SIG-M5 treated with dmso at 0.1 percent for 504 hours (cell line): ENCODE measurements around the gene KLHDC4.
A peak's percentile ranks its signal among the peaks of the same experiment; 100 is the strongest.
"Not testable (repeated sequence)": the region's sequence is repeated elsewhere in the genome, so short reads cannot be mapped to it uniquely, and the experiment has no call there.

ENCODE experiments used
- DNase-seq: peaks from one replicate; lab custom pipeline; 2025; ENCODE audit not compliant: unreplicated experiment; lab: John Stamatoyannopoulos, UW

The KLHDC4 gene

DNA sequence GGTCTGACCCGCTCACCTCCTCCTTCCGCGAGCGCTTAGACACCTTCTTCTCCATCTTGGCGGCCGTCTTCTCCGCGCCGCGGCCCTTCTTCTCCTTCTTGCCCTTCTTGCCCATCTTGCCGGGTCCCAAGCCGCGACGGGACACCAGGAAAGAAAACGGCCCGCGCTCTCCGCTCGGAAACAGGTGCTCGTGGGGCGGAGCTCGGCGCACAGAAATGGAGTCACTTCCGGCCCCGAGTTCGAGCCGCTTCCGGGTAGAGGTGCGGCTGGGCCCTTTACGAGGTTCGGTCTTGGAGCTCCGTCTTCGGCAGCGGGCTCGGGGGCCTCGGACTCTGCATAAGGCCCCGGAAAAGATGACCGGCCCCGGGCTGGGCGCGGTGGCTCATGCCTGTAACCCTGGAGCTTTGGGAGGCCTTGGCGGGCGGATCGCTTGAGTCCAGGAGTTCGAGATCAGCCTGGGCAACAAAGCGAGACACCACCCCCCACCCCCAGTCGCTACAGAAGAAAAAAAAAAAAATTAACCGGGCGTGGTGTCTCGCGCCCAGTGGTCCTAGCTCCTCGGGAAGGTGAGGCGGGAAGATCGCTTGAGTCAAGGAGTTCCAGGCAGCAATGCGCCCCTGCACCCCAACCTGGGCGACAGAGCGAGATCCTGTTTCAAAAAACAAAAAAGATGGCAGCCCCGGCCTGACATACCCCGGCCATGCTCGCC lies at the start of gene KLHDC4:
Gene KLHDC4 (minus strand): TSS at position 211 of the 709 bp plus-strand sequence. CDS start 96 bp downstream, at position 115.
- DNase-seq, result peak; percentile 82

DNA sequence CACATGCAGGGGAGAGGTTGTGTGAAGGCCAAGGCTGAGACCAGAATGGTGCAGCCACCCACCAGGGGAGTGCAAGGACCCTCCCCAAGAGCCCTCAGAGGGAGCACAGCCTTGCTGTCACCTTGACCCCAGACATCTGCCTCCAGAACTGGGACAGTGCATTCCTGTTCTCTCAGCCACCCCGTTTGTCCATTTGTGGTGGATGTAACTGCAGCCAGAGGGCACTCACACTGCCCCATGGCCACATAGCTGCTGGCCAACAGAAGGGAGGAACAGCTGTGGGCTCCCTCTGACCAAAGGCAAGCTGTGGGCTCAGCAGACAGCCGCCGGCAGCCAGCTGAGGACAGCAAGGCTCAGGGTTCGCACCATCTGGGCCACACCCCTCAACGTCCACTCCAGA lies 49.8 kb upstream of the KLHDC4 start:
- DNase-seq, result no peak

DNA sequence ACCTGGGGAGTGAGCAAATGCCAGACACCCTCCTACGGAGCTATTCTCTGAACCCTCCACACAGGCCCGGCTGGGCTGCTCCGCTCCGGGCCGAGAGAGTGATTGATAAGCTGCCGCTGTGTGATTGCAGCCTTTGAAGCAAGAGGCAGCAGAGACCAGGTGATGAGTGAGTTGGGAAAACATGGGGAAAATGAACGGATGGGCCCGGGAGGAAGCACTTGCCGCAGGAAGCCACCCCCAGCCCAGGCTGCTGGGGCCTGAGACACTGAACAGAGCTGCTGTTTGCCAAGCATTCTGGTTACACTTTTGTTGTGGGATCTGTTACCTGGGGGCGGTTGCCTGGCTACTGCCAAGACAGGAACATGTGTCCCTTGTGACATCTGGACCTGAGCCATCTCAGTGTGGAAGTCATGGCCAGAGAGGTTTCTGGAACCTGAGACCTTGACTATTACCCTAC lies 46.4 kb upstream of the KLHDC4 start:
- DNase-seq, result no peak

DNA sequence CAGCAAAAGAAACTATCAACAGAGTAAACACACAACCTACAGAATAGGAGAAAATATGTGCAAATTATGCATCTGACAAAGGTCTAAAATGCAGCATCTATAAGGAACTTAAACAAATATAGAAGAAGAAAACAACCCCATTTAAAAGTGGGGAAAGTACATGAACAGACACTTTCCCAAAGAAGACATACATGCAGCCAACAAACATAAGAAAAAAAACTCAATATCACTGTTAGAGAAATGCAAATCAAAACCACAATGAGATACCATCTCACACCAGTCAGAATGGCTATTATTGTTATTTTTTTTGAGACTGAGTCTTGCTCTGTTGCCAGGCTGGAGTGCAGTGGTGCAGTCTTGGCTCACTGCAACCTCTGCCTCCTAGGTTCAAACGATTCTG lies 45.7 kb upstream of the KLHDC4 start:
- not testable (repeated sequence) for DNase-seq

DNA sequence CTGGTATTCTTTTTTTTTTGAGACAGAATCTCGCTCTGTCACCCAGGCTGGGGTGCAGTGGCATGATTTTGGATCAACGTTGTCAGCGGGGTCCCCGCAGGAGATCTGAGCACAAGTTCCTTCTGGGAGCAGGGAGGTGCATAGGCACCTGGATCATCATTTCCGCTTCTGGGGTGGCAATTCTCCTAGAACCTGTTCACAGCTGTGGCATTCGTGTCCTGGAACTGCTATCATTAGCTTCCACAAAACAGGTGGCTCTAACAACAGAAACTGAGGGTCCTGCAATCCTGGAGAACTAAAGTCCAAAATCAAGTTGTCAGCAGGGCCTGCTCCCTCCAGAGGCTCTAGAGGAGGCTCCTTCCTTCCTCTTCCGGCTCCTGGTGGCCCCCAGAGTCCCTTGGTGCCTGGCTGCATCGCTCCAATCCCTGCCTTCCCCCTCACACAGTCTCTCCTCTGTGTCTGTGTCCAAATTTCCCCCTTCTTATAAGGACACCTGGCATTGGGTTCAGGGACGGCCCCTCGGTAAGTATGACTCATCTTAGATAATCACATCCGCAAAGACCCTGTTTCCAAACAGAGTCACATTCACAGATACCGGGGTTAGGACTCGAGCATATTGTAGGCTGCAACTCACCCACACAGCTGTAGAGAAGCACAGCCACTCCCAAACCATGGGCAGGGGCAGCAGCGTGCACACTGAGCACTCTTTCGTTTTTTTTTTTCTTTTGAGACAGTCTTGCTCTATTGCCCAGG lies 43.5 kb upstream of the KLHDC4 start:
- DNase-seq, result peak; percentile 52

DNA sequence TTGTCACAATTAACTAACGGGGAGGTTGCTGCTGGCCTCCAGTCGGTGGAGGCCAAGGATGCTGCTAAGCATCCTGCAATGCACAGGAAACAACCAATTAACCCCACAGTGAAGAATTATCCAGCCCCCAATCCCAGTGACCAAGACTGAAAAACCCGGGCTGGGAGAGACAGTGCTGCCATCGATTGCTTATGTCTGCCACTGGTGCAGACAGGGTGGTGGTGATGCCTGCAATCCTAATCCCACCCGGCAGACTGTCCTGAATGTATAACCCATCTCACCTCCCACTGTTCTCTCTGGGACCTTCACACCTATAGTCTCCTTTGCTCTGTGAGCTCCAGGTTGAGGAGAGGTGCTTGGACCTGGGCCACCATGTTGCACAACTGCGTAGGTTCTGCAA lies 42.3 kb upstream of the KLHDC4 start:
- DNase-seq, result no peak

DNA sequence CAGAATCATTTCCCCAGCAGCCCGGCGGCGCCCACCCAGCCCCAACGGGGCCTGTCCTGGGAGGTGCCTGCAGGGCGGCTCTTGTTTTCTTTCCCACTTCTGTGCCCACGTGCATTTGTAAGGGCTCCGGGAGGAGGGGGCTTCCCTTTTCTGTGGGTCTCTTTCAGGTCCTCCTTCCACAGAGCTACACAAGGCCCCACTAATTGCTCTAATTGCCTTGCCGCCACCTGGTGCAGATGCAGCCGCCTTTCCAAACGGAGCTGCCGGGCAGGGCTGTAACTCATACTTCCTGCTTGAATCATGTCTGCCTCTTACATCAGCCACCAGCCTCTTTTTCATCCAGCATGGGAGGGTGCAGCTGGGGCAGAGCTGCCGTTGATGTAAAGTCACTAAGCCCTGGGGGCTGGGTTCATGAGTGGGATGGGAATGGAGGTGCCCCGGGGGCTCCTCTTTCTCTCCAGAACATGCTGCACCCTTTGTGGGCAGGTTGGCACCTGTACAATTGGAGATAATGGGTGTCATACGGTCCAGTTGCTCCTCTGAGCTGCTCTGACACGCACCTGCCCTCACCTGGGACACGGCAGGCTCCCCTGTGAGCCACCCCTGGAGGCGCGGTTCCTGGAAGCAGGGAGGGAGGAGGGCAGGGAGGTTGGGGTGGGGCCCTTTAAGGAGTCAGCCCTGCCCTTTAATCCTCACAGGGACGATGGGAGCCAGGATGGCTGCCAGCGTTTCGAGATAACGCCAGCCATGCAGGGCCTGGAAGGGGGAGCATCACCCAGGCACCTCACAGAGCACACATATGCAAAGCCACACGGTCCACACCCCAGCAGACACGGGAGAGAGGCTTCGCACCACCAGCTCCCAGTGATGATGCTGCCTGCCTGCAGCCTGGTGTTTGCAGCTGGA lies 41.1 kb upstream of the KLHDC4 start:
- DNase-seq, result peak; percentile 79

DNA sequence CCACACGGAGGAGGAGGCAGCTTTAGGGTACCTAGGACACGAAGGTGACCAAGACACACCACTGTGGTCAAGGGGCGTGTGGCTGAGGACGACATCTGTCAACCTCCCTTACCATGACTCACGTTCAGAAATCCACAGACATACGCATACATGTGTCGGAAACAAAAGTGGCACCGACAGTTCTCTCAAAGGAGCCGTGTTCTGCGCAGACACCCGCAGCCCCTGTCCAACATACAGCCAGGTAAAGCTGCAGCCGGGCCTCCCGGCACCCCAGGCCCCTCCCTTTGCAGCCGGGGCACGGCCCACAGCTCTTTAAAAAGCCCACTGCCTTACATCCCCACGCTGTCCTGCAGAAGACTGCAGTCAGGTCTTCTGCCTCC lies 40.5 kb upstream of the KLHDC4 start:
- no peak for DNase-seq

DNA sequence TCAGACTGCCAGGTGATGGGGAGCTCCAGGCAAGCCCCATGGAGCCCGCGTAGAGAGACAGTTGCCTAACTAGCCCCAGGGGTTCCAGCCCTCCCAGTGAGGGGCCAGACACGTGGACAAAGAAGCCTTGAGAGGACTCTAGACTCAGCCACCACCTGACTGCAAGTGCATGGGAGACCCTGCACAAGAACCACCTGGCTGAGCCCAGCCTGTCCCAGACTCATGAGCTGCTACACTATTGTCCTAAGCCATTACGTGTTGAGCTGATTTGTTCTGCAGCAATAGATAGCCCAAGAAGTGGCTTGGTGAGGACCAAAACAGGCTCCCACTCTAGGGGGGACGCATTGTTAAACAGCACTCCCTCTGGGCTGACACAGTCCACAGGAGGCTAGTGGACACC lies 37.6 kb upstream of the KLHDC4 start:
- no peak for DNase-seq

DNA sequence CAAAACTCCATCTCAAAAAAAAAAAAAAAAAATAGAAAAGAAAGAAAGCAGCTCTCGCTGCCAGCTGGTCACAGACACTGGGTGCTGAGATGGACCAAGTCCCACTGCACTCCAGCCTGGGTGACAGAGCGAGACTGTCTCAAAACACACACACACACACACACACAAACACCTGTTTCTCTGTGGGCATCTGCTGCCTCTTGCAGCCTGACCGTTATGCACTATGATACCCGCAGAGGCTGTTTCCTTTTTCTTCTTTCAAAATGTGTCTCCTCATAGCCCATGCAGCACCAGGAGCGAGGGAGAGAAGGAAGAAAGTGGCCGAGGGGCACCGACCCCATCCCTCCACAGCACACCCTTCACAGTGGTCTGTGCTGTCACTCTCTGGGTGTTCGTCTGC lies 36.9 kb upstream of the KLHDC4 start:
- DNase-seq, result no peak

DNA sequence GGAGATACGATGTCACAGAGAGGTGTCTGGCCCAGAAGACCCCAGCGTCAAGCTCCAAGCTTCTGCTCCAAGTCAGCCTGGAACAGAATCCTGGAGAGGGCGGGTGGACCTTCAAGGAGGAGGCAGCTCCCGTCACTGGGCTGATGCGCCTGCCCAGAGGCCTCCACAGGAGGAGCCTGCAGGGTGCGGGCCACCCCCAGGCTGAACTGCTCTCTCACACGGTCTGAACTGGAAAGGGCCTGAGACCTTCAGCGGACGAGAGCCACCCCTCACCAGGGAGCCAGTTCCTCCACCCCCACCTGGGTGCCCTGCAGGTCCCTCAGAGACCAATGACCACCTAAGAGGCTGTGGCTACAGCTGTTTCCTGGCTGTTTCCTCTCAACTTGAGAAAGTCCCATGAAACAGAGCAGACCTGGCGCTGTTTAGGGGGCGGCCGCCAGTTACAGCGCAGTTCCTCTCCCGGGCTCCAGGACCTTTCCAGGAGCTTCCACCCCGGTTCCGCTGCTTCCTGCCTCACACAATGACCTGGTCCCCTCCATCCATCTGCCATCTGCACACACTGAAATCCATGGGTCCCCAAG lies 36.0 kb upstream of the KLHDC4 start:
- no peak for DNase-seq

DNA sequence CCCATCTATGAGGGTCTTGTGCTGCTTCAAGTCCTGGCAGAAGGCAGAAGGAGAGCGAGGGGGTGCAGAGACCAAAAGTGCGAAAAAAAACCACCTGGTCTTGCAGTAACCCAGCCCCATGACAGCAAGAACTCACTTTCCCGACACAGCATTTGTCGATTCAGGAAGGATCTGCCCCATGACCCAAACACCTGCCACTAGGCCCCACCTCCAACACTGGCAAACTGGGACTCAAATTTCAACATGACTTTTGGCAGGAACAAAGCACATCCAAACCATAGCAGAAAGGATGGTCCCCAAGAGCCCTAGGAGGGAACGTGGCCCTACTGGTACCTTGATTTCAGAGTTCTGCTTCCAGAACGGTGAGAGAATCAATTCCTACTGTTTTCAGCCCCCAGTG lies 34.7 kb upstream of the KLHDC4 start:
- no peak for DNase-seq

DNA sequence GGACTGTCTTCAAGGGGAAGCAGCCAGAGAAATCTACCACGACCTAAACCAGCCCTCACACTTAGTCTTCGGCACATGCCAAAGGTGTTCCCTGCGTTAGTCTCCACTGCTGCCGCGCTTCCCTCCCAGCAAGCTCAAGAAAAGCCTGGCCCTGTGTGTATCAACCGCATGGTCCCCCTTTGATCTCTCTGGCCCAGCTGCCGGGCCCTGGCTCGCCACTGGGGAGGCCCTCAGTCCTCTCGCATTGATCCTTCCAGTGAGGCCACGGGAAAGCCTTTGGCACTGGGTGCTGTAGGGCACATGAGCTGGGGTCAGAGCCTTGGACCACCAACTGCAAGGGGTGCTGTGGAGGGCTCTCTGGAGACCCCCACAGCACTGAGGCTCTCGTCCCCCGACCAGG lies 29.6 kb upstream of the KLHDC4 start:
- no peak for DNase-seq

DNA sequence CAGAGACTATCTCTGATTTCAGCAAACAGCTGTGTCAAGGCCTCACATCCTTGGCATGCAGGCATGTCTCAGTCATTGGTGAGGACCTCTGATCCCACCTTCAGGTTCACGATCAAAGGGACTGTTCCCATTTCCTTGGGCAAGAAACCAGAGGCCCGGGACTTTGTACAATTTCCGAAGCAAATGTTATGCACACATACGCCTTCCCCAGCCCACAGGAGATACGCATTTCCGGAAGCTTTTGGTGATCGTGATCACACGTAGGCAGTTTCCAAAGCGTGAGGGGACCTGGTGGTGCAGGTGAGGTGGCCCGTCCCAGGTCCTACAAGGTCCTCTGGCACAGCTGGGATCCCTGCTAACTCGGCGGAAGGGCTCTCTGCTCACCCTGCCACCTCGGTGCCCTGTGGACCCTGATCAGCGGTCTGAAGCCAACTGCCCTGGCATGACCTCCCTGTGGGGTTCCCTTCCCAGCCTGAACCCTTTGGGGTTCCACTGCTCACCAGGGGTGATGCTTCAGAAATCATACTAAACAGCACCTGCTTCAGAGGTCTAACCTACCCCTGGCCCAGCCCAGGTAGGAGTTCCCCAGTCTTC lies 28.8 kb upstream of the KLHDC4 start:
- DNase-seq, result no peak

DNA sequence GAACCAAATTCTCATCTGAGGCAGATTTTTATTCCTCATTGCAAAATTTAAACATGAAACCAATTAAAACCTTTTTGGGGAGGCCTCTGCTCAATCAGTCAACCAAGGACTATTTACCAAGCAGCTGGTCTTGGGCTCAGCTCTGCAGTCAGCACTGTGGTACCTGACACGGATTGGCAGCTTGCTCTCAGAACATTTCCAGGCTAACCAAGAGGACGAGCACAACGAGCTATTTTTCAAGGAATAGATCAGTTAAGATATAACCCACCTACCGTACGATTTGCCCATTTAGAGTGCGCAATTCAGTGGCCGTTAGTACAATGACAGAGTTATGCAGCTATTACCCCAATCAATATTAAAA lies 26.4 kb upstream of the KLHDC4 start:
- DNase-seq, result no peak

DNA sequence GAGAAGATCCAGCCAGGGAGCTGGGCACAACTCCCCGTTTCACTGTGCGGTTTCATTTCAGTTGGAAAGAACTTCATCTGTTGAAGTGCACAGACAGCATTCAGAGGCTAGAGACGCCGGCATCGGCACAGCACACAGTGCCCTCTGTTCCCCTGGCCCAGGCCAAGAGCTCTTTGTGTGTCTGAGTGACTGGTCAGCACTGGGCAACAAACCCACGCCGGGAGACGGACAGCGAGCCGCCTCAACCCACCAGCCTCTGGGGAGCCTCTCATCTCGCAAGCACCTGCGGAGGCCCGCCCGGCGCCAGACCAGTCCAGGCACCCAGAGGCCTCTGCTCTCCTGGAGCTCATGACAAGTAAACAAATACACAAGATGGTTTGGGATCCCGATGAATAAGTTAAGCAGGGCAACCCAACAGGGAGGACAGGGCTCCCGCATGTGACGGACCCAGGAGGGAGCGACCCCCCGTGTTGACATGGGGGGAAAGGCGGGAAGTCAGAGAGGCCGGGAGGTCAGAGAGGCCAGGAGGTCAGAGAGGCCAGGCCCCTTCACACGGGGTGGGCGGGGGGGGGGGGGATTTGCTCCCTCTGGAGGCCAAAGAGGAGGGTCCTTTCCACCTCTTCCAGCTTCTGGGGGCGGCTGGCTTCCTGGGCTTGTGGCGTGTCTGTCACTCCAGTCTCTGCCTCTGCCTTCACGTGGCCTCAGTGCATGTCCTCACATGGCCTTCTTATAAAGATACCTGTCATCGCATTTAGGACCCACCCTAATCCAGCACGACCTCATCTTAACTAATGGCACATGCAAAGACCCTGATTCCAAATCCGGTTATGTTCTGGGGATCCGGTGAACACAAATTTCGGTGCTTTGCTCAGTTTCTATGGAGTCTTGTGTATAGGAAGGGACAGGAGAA lies 25.8 kb upstream of the KLHDC4 start:
- no peak for DNase-seq

DNA sequence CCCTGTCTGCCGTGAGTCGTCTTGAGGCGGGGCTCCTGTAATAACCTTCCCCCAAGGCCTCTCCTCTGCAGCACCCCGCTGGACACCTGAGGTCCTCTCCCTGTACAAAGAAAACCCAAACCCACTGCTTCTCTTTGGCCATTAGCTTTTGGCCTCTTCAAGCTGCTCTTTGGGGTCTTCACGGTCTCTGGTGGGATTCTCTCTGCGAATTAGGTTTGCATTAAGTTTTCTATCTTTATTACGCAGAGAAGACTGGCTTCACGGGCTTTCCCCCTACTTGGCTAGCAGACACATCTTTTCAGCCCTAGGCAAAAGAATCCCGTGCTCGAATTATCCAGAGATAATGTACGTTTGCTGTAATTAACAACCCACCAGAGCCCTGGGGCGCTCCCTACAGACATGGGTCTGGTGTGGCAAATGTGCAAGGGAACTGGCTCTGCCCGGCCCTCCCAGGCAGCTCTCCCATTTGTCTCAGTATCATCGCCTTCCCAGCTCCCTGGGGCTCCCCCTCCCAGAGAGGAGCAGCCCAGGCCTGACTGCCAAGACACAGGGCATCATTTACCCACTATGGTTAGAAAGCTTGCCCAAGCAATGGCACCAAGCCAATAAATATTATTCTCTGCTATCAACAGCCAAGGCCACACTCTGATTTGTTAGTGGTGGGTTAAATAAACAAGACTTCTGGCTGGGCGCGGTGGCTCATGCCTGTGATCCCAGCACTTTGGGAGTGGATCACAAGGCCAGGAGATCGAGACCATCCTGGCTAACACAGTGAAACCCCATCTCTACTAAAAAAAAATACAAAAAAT lies 24.7 kb upstream of the KLHDC4 start:
- no peak for DNase-seq

DNA sequence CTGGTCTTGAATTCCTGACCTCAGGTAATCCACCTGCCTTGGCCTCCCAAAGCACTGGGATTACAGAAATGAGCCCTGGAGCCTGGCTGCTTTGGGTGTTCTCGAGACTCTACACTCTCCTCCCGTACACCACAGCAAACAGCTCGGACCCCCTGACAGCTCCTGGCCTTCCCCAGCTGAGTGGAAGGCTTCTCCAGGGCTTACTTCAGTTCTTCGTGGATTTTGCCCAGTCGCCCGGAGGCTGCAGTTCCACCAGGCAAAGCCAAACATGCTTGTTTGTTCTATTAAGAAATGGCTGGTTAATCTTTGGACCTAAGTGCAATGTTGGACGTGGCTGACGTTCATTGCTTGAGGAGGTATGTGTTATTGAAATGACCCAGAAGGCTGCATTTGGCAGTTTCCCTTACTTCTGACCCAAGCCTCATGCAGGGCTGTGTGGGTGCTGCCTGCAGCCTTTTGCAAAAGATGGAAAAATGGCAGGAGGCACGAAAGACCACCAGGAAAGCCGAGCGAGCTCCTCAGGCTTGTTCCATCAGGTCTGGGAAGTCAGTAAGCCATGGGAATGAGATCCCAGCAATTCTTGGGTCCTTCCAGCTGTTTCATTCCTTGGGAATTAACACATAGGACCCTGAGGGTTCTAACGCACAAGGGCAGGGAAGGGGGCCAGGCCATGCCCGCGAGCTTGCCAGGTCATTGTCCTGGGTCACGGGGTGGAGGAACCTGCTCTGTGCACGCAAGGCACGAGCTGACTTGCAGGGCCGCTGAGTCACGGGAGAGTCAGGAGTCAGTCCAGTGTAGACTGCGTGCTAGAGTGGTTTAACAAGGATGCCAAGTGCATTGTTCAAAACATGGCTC lies 23.9 kb upstream of the KLHDC4 start:
- no peak for DNase-seq
